ENCODE results near the gene PCDHGA2.

DNA sequence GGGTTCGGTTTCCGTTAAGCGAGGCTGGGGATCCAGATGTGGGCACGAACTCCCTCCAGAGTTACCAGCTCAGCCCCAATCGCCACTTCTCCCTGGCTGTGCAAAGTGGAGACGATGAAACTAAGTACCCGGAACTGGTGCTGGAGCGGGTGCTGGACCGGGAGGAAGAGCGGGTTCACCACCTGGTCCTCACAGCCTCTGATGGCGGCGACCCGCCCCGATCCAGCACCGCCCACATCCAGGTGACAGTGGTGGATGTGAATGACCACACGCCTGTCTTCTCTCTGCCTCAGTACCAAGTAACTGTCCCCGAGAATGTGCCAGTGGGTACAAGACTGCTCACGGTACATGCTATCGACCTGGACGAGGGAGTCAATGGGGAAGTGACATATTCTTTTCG lies 44.8 kb downstream of the PCDHGA2 start:
- TF ChIP-seq, protein P1, sequence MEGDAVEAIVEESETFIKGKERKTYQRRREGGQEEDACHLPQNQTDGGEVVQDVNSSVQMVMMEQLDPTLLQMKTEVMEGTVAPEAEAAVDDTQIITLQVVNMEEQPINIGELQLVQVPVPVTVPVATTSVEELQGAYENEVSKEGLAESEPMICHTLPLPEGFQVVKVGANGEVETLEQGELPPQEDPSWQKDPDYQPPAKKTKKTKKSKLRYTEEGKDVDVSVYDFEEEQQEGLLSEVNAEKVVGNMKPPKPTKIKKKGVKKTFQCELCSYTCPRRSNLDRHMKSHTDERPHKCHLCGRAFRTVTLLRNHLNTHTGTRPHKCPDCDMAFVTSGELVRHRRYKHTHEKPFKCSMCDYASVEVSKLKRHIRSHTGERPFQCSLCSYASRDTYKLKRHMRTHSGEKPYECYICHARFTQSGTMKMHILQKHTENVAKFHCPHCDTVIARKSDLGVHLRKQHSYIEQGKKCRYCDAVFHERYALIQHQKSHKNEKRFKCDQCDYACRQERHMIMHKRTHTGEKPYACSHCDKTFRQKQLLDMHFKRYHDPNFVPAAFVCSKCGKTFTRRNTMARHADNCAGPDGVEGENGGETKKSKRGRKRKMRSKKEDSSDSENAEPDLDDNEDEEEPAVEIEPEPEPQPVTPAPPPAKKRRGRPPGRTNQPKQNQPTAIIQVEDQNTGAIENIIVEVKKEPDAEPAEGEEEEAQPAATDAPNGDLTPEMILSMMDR (IDR thresholded peaks at IDR 0.05): no peak
- TF ChIP-seq POLR2A (IDR thresholded peaks at IDR 0.05): no peak
